ENCODE data around the gene LIPC. TPM values are rescaled to one million over a fixed set of nuclear protein-coding genes. Genes with fewer than 3 reads are reported as not detected.

Gene LIPC
- total RNA-seq, 2 donors from 2014 or later: 0.17 to 0.26 TPM

GRCh38 chr15:58547628-58548307 lies 116.0 kb downstream of the LIPC start:
- H3K4me1 Mint-ChIP-seq: peaks cover 27% of the 10 kb centered on the region
- ATAC-seq (replicated peaks): no peak
- H3K27me3 Mint-ChIP-seq: no peaks in the 10 kb centered on the region
- no peak overlapping the region for H3K27ac Mint-ChIP-seq
- H3K9me3 Mint-ChIP-seq: no peaks in the 10 kb centered on the region
- H3K4me3 Mint-ChIP-seq: no peak overlapping the region
- H3K36me3 Mint-ChIP-seq (ENCODE audit: low read depth): no peaks in the 10 kb centered on the region

- no peaks in the 10 kb centered on the region for H3K36me3 Mint-ChIP-seq (ENCODE audit: low read depth)
- peaks cover 27% of the 10 kb centered on the region for H3K4me1 Mint-ChIP-seq
- no peak overlapping the region for H3K27ac Mint-ChIP-seq
- no peaks in the 10 kb centered on the region for H3K27me3 Mint-ChIP-seq
- H3K9me3 Mint-ChIP-seq: no peaks in the 10 kb centered on the region
- no peak for ATAC-seq (replicated peaks)
- no peak overlapping the region for H3K4me3 Mint-ChIP-seq
Measured at GRCh38 chr15:58548308-58549012, 116.7 kb downstream of the LIPC start.

- Mint-ChIP-seq H3K4me1 (peaks cover 27% of the 10 kb centered on the region), H3K27me3 (no peaks in the 10 kb centered on the region), H3K27ac (peak overlapping the region; percentile 43)
Measured at GRCh38 chr15:58549013-58549784, 117.4 kb downstream of the LIPC start.

GRCh38 chr15:58549785-58550074 lies 117.9 kb downstream of the LIPC start:
- H3K4me3 Mint-ChIP-seq: no peak overlapping the region
- no peaks in the 10 kb centered on the region for H3K9me3 Mint-ChIP-seq

More at GRCh38 chr15:58549013-58549784, 117.4 kb downstream of the LIPC start:
- Mint-ChIP-seq H3K9me3 (no peaks in the 10 kb centered on the region), H3K36me3 (ENCODE audit: low read depth) (no peaks in the 10 kb centered on the region), H3K4me3 (no peak overlapping the region)
- ATAC-seq (replicated peaks): no peak

GRCh38 chr15:58551084-58551763 lies 119.4 kb downstream of the LIPC start:
- Mint-ChIP-seq H3K9me3 (no peaks in the 10 kb centered on the region), H3K4me3 (peak overlapping the region; percentile 69), H3K27ac (peak overlapping the region; percentile 82), H3K36me3 (ENCODE audit: low read depth) (no peaks in the 10 kb centered on the region), H3K27me3 (no peaks in the 10 kb centered on the region), H3K4me1 (peaks cover 19% of the 10 kb centered on the region)
- ATAC-seq (replicated peaks): peak; percentile 66

More at GRCh38 chr15:58549785-58550074, 117.9 kb downstream of the LIPC start:
- Mint-ChIP-seq H3K27me3 (no peaks in the 10 kb centered on the region), H3K4me1 (peaks cover 26% of the 10 kb centered on the region), H3K36me3 (ENCODE audit: low read depth) (no peaks in the 10 kb centered on the region), H3K27ac (peak overlapping the region; percentile 43)
- no peak for ATAC-seq (replicated peaks)

GRCh38 chr15:58551764-58552504 lies 120.1 kb downstream of the LIPC start:
- ATAC-seq (replicated peaks): peak; percentile 59
- no peaks in the 10 kb centered on the region for H3K27me3 Mint-ChIP-seq
- no peaks in the 10 kb centered on the region for H3K36me3 Mint-ChIP-seq (ENCODE audit: low read depth)
- H3K27ac Mint-ChIP-seq: peak overlapping the region; percentile 82
- peak overlapping the region; percentile 69 for H3K4me3 Mint-ChIP-seq
- no peaks in the 10 kb centered on the region for H3K9me3 Mint-ChIP-seq
- peaks cover 19% of the 10 kb centered on the region for H3K4me1 Mint-ChIP-seq

- Mint-ChIP-seq H3K27ac (peak overlapping the region; percentile 82), H3K9me3 (no peaks in the 10 kb centered on the region), H3K36me3 (ENCODE audit: low read depth) (no peaks in the 10 kb centered on the region), H3K4me3 (no peak overlapping the region), H3K4me1 (peaks cover 19% of the 10 kb centered on the region), H3K27me3 (no peaks in the 10 kb centered on the region)
- no peak for ATAC-seq (replicated peaks)
Measured at GRCh38 chr15:58552505-58553364, 120.9 kb downstream of the LIPC start.

GRCh38 chr15:58553365-58553918 lies 121.7 kb downstream of the LIPC start:
- Mint-ChIP-seq H3K4me1 (peaks cover 19% of the 10 kb centered on the region), H3K4me3 (no peak overlapping the region), H3K27me3 (no peaks in the 10 kb centered on the region), H3K36me3 (ENCODE audit: low read depth) (no peaks in the 10 kb centered on the region), H3K9me3 (no peaks in the 10 kb centered on the region), H3K27ac (no peak overlapping the region)
- ATAC-seq (replicated peaks): no peak

- peaks cover 19% of the 10 kb centered on the region for H3K4me1 Mint-ChIP-seq
- no peaks in the 10 kb centered on the region for H3K9me3 Mint-ChIP-seq
Measured at GRCh38 chr15:58554758-58555157, 123.0 kb downstream of the LIPC start.

GRCh38 chr15:58555162-58556027 lies 123.6 kb downstream of the LIPC start:
- Mint-ChIP-seq H3K27me3 (no peaks in the 10 kb centered on the region), H3K9me3 (no peaks in the 10 kb centered on the region), H3K36me3 (ENCODE audit: low read depth) (no peaks in the 10 kb centered on the region), H3K4me1 (peaks cover 14% of the 10 kb centered on the region), H3K27ac (no peak overlapping the region), H3K4me3 (no peak overlapping the region)
- ATAC-seq (replicated peaks): no peak

More at GRCh38 chr15:58554758-58555157, 123.0 kb downstream of the LIPC start:
- no peak for ATAC-seq (replicated peaks)
- no peaks in the 10 kb centered on the region for H3K27me3 Mint-ChIP-seq
- H3K36me3 Mint-ChIP-seq (ENCODE audit: low read depth): no peaks in the 10 kb centered on the region
- no peak overlapping the region for H3K27ac Mint-ChIP-seq
- no peak overlapping the region for H3K4me3 Mint-ChIP-seq

GRCh38 chr15:58556028-58556361 lies 124.2 kb downstream of the LIPC start:
- Mint-ChIP-seq H3K9me3 (no peaks in the 10 kb centered on the region), H3K27ac (no peak overlapping the region), H3K4me1 (peaks cover 12% of the 10 kb centered on the region), H3K27me3 (no peaks in the 10 kb centered on the region), H3K36me3 (ENCODE audit: low read depth) (no peaks in the 10 kb centered on the region), H3K4me3 (no peak overlapping the region)
- ATAC-seq (replicated peaks): no peak

- H3K27ac Mint-ChIP-seq: no peak overlapping the region
- H3K4me1 Mint-ChIP-seq: peaks cover 6% of the 10 kb centered on the region
- no peak overlapping the region for H3K4me3 Mint-ChIP-seq
- H3K27me3 Mint-ChIP-seq: no peaks in the 10 kb centered on the region
- ATAC-seq (replicated peaks): no peak
- H3K9me3 Mint-ChIP-seq: no peaks in the 10 kb centered on the region
- H3K36me3 Mint-ChIP-seq (ENCODE audit: low read depth): no peaks in the 10 kb centered on the region
Measured at GRCh38 chr15:58556541-58556940, 124.8 kb downstream of the LIPC start.
